Natural killer cell (primary cell): Measurements from ENCODE around the gene MRAS. TPM values are rescaled to one million over a fixed set of nuclear protein-coding genes. Genes with fewer than 3 reads are reported as not detected.

Source experiments
- ATAC-seq, 3 donors: fragments of 150-1000 bp in 2 of 3; fragments of 200-7000 bp in 1 of 3; cut with Tn5 transposase; 1 replicate in 1 of 3; 2 replicates in 2 of 3; pipeline ENCODE4 v1.10.0; 2021; ENCODE audit warnings: mild to moderate bottlenecking in 2 of 3, moderate library complexity in 2 of 3
- DNase-seq, 2 donors: peaks; one replicate each; pipeline versions ENCODE4 v3.0.0 to v3.0.0-alpha.2; 2013 to 2021; ENCODE audit warnings: mixed read lengths in 1 of 2
- H3K27ac ChIP-seq: one replicate; pipeline ENCODE4 v1.5.1; 2013; ENCODE audit warnings: mild to moderate bottlenecking, low read length
- H3K27me3 ChIP-seq: one replicate; pipeline ENCODE4 v1.6.1; 2013; ENCODE audit warnings: low read length; ENCODE audit not compliant: control insufficient read depth, insufficient read depth
- H3K36me3 ChIP-seq: one replicate; pipeline ENCODE4 v1.6.1; 2013; ENCODE audit warnings: low read length; ENCODE audit not compliant: control insufficient read depth, insufficient read depth
- H3K4me1 ChIP-seq: one replicate; pipeline ENCODE4 v1.6.1; 2013; ENCODE audit warnings: low read length; ENCODE audit not compliant: control insufficient read depth, insufficient read depth
- H3K4me3 ChIP-seq: one replicate; pipeline ENCODE4 v1.5.1; 2013; ENCODE audit warnings: low read length
- H3K9me3 ChIP-seq: one replicate; pipeline ENCODE4 v1.6.1; 2013; ENCODE audit warnings: low read length; ENCODE audit not compliant: control insufficient read depth, insufficient read depth
- H3K27ac Mint-ChIP-seq, 2 donors: one replicate each; pipeline ENCODE4 v1.8.0; 2022; ENCODE audit warnings: mild to moderate bottlenecking in 2 of 2, mixed read lengths in 2 of 2, moderate library complexity in 1 of 2
- H3K27me3 Mint-ChIP-seq, 2 donors: one replicate each; pipeline ENCODE4 v1.8.0; 2022; ENCODE audit warnings: low read depth in 2 of 2, mixed read lengths in 2 of 2
- H3K36me3 Mint-ChIP-seq: one replicate; pipeline ENCODE4 v1.8.0; 2022; ENCODE audit warnings: mixed read lengths
- H3K4me1 Mint-ChIP-seq, 2 donors: one replicate each; pipeline ENCODE4 v1.8.0; 2022; ENCODE audit warnings: mixed read lengths in 2 of 2
- H3K4me3 Mint-ChIP-seq: one replicate; pipeline ENCODE4 v1.8.0; 2022; ENCODE audit warnings: mild to moderate bottlenecking, moderate library complexity, mixed read lengths
- H3K9me3 Mint-ChIP-seq, 2 donors: one replicate each; pipeline ENCODE4 v1.8.0; 2022; ENCODE audit warnings: mixed read lengths in 2 of 2
- WGBS: methylation state at CpG from one replicate; pipeline ENCODE4 v1.1.7; 2013; ENCODE audit warnings: missing lambda C conversion rate; ENCODE audit not compliant: insufficient coverage; 5-methylcytosine and 5-hydroxymethylcytosine counted together
- intact Hi-C: fragments of 100-400 bp; cut with micrococcal nuclease; formaldehyde crosslinking; loops from one replicate; pipeline ENCODE4 v1.14.2; 2022
- total RNA-seq, 4 donors: library from RNA; stranded (reverse); fragments of 120-200 nt in 1 of 4; gene quantifications; one replicate each; pipeline versions ENCODE4 v1.2.3 to v1.2.4, GENCODE V29; 2013 to 2022
- TF ChIP-seq, protein P1 (sequence below): fragments of 200-600 bp; IDR thresholded peaks from one replicate; pipeline ENCODE4 v1.8.0; 2022; ENCODE audit warnings: antibody characterized with exemption

The MRAS gene
- total RNA-seq, 3 donors from 2014 or later (not counting 1 experiment from before 2014, with no cell fraction given), result 1.2 to 4.9 (median 2.4) TPM

DNA sequence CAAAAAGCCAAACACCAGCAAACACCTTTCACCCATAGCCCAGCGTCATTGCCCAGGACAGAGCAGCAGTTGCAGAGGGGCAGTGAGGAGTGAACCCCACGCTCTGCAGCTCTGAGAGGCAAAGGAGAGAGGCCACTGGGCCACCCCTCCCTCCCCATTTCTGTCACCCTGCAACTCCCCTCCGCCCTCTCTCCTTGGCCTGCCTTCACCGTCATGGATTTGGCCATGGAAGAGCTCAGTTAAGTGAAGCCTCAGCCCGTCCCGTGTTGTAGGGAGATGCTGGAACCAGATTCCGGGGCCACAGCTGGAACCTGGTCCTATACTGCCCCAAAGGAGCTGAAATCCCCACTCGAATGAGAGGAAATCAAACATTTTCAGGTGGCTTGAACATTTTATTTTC lies 21.9 kb downstream of the MRAS start:
- Mint-ChIP-seq H3K4me1 (peaks cover 0 to 4% of the 10 kb centered on the region in 2 donors), H3K36me3 (no peaks in the 10 kb centered on the region), H3K9me3 (no peaks in the 10 kb centered on the region), H3K27ac (no peak overlapping the region), H3K4me3 (no peak overlapping the region), H3K27me3 (peaks cover 19% of the 10 kb centered on the region in 2 donors)
- Histone ChIP-seq H3K9me3 (no peaks in the 10 kb centered on the region), H3K27ac (no peak overlapping the region), H3K27me3 (no peaks in the 10 kb centered on the region), H3K4me1 (peaks cover 5% of the 10 kb centered on the region), H3K4me3 (no peak overlapping the region), H3K36me3 (no peaks in the 10 kb centered on the region)
- TF ChIP-seq, protein P1, sequence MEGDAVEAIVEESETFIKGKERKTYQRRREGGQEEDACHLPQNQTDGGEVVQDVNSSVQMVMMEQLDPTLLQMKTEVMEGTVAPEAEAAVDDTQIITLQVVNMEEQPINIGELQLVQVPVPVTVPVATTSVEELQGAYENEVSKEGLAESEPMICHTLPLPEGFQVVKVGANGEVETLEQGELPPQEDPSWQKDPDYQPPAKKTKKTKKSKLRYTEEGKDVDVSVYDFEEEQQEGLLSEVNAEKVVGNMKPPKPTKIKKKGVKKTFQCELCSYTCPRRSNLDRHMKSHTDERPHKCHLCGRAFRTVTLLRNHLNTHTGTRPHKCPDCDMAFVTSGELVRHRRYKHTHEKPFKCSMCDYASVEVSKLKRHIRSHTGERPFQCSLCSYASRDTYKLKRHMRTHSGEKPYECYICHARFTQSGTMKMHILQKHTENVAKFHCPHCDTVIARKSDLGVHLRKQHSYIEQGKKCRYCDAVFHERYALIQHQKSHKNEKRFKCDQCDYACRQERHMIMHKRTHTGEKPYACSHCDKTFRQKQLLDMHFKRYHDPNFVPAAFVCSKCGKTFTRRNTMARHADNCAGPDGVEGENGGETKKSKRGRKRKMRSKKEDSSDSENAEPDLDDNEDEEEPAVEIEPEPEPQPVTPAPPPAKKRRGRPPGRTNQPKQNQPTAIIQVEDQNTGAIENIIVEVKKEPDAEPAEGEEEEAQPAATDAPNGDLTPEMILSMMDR, result no peak
- DNase-seq (no peak), ATAC-seq (no peak)
- intact Hi-C loops, result no loop called here
- 79% methylated on average over 8 of the region's 8 CpGs for WGBS

DNA sequence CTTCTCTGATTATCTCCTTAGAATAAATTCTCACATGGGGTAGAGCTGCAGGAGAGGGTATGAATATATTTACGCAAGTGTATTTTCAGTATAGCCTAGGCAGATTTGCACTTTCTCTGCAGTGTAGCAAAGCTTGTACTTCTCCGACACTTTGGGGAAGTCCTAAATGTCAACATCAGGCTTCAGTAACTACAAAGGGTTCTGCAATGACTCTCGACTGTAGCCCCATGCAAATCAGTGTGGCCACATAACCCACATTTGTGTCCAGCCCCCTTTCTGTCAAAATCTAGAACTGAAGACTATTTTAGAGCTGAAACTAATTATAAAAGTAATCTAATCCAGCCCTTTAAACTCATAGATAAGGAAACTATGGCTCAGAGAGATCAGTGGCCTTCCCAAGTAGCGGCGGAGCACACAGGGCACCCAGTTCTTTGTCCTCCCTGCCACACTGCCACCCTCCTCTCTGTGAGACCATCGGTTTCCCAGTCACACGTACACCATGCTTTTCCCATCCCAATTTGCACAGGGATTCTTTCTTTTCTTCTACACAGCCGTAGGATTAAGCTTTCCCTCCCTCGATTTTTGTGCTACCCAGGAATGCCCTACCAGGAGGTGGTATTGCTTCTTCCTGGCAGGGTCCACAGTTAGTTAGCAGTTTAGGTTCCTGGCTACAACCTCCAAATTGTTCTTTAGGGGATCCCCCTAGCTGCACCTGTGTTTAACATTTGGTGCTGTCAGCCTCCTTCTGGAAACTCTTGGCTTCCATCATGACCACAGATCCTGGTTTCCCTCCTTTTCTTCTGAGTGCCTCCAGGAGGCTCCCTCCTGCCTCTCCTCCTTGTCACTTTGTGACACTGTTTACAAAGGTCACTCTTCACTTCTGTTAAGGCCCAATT lies 22.9 kb downstream of the MRAS start:
- TF ChIP-seq, protein P1, result no peak
- peak overlapping the region in 1 of 2 donors; percentile 56 for H3K27ac Mint-ChIP-seq
- DNase-seq, result peak in 1 of 2 donors; percentile 11
- no peaks in the 10 kb centered on the region for H3K36me3 Mint-ChIP-seq
- Histone ChIP-seq H3K4me1 (peaks cover 5% of the 10 kb centered on the region), H3K4me3 (no peak overlapping the region), H3K27me3 (no peaks in the 10 kb centered on the region), H3K9me3 (no peaks in the 10 kb centered on the region), H3K36me3 (no peaks in the 10 kb centered on the region), H3K27ac (no peak overlapping the region)
- H3K9me3 Mint-ChIP-seq, result no peaks in the 10 kb centered on the region
- peak in 1 of 3 donors; percentile 32 for ATAC-seq
- peaks cover 16 to 19% of the 10 kb centered on the region in 2 donors for H3K27me3 Mint-ChIP-seq
- intact Hi-C loops, result no loop called here
- no peak overlapping the region for H3K4me3 Mint-ChIP-seq
- 64% methylated on average over 9 of the region's 9 CpGs for WGBS
- H3K4me1 Mint-ChIP-seq, result peaks cover 0 to 4% of the 10 kb centered on the region in 2 donors

DNA sequence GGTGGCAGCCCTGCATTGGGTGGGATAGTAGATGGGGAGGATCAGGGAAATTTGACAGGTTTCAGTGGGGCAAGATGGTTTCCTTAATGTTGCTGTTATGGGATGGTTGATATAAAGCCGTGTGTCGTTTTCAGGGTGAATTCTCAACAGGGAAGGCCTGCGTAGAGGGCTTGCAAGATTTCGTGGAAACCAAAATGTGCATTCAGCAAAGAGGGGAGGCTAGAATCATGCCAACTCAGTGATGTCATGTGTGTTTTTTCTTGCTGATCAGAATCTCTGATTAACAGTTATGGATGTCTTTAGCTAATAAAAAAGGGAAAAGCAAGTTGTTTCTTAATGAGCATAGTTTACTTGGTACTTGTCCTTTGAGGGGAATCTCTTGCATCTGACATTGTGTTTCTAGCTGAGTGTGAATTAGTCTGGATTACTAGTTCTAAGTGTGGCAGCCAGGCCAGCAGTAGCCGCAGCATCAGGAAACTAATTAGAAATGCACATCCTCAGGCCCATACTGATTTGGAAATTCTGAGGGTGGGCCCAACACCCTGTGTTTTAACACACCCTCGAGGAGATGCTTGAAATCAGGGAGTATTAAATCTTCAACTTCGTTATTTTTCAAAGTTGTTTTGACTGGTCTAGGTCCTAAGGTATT lies 24.8 kb downstream of the MRAS start:
- ATAC-seq, result no peak
- TF ChIP-seq, protein P1, result no peak
- intact Hi-C loops, result no loop called here
- H3K4me3 ChIP-seq, result no peak overlapping the region
- DNase-seq, result no peak
- H3K36me3 ChIP-seq, result no peaks in the 10 kb centered on the region
- H3K9me3 Mint-ChIP-seq, result no peaks in the 10 kb centered on the region
- H3K27me3 Mint-ChIP-seq, result peaks cover 13 to 19% of the 10 kb centered on the region in 2 donors
- no peak overlapping the region for H3K27ac Mint-ChIP-seq
- peaks cover 5% of the 10 kb centered on the region for H3K4me1 ChIP-seq
- no peaks in the 10 kb centered on the region for H3K36me3 Mint-ChIP-seq
- no peaks in the 10 kb centered on the region for H3K27me3 ChIP-seq
- no peaks in the 10 kb centered on the region for H3K9me3 ChIP-seq
- H3K4me3 Mint-ChIP-seq, result no peak overlapping the region
- H3K4me1 Mint-ChIP-seq, result peaks cover 0 to 4% of the 10 kb centered on the region in 2 donors
- 93% methylated on average over 7 of the region's 7 CpGs for WGBS
- H3K27ac ChIP-seq, result no peak overlapping the region
